ENCODE results near the gene IER5. TPM values are rescaled to one million over a fixed set of nuclear protein-coding genes. Genes with fewer than 3 reads are reported as not detected.

Gene IER5
- total and polyA plus RNA-seq, 2 of the 13 experiments (the other 11 are each of a cell fraction or from before 2014, with no cell fraction given) = 2.5 to 3.5 TPM

- no TSS peak for BruUV-seq (replicated peaks)
- Histone ChIP-seq H3K4me3 (replicated peaks in 1 of 3; ENCODE audit: insufficient read depth in 1 of 3, low read depth in 2 of 3, low read length in 3 of 3) (no peak overlapping the region), H3K9ac (ENCODE audit: insufficient read depth, low read depth, low read length) (no peak overlapping the region), H3K27ac (ENCODE audit: extremely low read length, insufficient read depth, low read length) (no peak overlapping the region), H3K79me2 (ENCODE audit: insufficient read depth, low read length) (no peaks in the 10 kb centered on the region), H3K36me3 (replicated peaks in 1 of 2; ENCODE audit: control insufficient read depth in 1 of 2, insufficient read depth in 2 of 2, low read length in 2 of 2) (no peaks in the 10 kb centered on the region), H3K9me3 (ENCODE audit: low read length) (no peaks in the 10 kb centered on the region), H3K4me1 (ENCODE audit: insufficient read depth, low read length) (peaks cover 39% of the 10 kb centered on the region), H3K4me2 (ENCODE audit: low read depth, low read length) (peak overlapping the region; percentile 46; the same call in 1 of the 2 replicates), H2AFZ (ENCODE audit: low read length) (no peak overlapping the region), H3K27me3 (ENCODE audit: control insufficient read depth in 1 of 2, insufficient read depth in 2 of 2, low read length in 2 of 2) (peaks cover 1 to 8% of the 10 kb centered on the region in 2 experiments; a peak in 1 of 5 replicates), H4K20me1 (ENCODE audit: insufficient read depth, low read length) (no peaks in the 10 kb centered on the region)
- TF ChIP-seq MBNL3 (CRISPR knock-in tag; conservative IDR thresholded peaks at IDR 0.05) (no peak), ARID2 (CRISPR knock-in tag; IDR thresholded peaks at IDR 0.05; ENCODE audit: borderline replicate concordance) (no peak), ZNF232 (CRISPR knock-in tag; IDR thresholded peaks at IDR 0.05; ENCODE audit: borderline replicate concordance) (no peak)
- no peak for ATAC-seq
- DNase-seq (ENCODE audit: low spot score) = no peak
- ChIA-PET CTCF (ENCODE audit: low intra/inter-chr PET ratio, low total read pairs) (no interaction called here), POLR2A (interaction anchor here (0.7 to 1.7 kb wide), 4 partner anchors 9 to 21 kb away, joined by 3 to 11 read pairs (median 6); no protein-coding TSS in a partner anchor)
- 75% methylated on average over 4 of the region's 4 CpGs for WGBS (ENCODE audit: low lambda C conversion rate)
- intact Hi-C loops (cut with micrococcal nuclease; ENCODE audit: unreplicated experiment) = no loop called here
- FAIRE-seq = no peak
- in situ Hi-C loops (cut with HindIII; ENCODE audit: extremely low pct_ligation_motif_present, low pct_unique_long_range_greater_than_20kb) = loop anchor here (25.0 kb wide), 1 partner anchor 614 kb away; the partner anchor contains the start of gene ACBD6
These were observed 37.8 kb downstream of the IER5 start for GRCh38 chr1:181126289-181126688.

- in situ Hi-C loops (cut with HindIII; ENCODE audit: extremely low pct_ligation_motif_present, low pct_unique_long_range_greater_than_20kb) = loop anchor here (25.0 kb wide), 1 partner anchor 615 kb away; the partner anchor contains the start of gene ACBD6
- BruUV-seq (replicated peaks) = no TSS peak
- H2AFZ ChIP-seq (ENCODE audit: low read length) = no peak overlapping the region
- no peaks in the 10 kb centered on the region for H3K79me2 ChIP-seq (ENCODE audit: insufficient read depth, low read length)
- peak overlapping the region; percentile 46 for H3K4me2 ChIP-seq (ENCODE audit: low read depth, low read length)
- peak; percentile 36 for DNase-seq (ENCODE audit: low spot score)
- ATAC-seq = peak; percentile 74
- peaks cover 1 to 4% of the 10 kb centered on the region in 2 experiments; a peak in 1 of 5 replicates for H3K27me3 ChIP-seq (ENCODE audit: control insufficient read depth in 1 of 2, insufficient read depth in 2 of 2, low read length in 2 of 2)
- ChIA-PET POLR2A (interaction anchor here (0.7 to 1.7 kb wide), 9 partner anchors 9 to 93 kb away, joined by 3 to 11 read pairs (median 4); partner anchors contain the start of genes IER5 and MR1), CTCF (ENCODE audit: low intra/inter-chr PET ratio, low total read pairs) (no interaction called here)
- no peak overlapping the region for H3K27ac ChIP-seq (ENCODE audit: extremely low read length, insufficient read depth, low read length)
- no peaks in the 10 kb centered on the region for H3K9me3 ChIP-seq (ENCODE audit: low read length)
- no peak overlapping the region for H3K9ac ChIP-seq (ENCODE audit: insufficient read depth, low read depth, low read length)
- intact Hi-C loops (cut with micrococcal nuclease; ENCODE audit: unreplicated experiment) = no loop called here
- FAIRE-seq = no peak
- 1% methylated on average over 10 of the region's 10 CpGs for WGBS (ENCODE audit: low lambda C conversion rate)
- H3K4me3 ChIP-seq (replicated peaks in 1 of 3; ENCODE audit: insufficient read depth in 1 of 3, low read depth in 2 of 3, low read length in 3 of 3) = peak overlapping the region in 1 of 3 experiments; percentile 1; a peak in 1 of 6 replicates
- no peaks in the 10 kb centered on the region for H3K36me3 ChIP-seq (replicated peaks in 1 of 2; ENCODE audit: control insufficient read depth in 1 of 2, insufficient read depth in 2 of 2, low read length in 2 of 2)
- peaks cover 46% of the 10 kb centered on the region for H3K4me1 ChIP-seq (ENCODE audit: insufficient read depth, low read length)
- no peaks in the 10 kb centered on the region for H4K20me1 ChIP-seq (ENCODE audit: insufficient read depth, low read length)
- TF ChIP-seq NFKB2 (CRISPR knock-in tag; IDR thresholded peaks at IDR 0.05; ENCODE audit: borderline replicate concordance) = no peak
- no peak for TF ChIP-seq ZFP36L2 (CRISPR knock-in tag; IDR thresholded peaks at IDR 0.05)
- TF ChIP-seq JUND (CRISPR knock-in tag; IDR thresholded peaks at IDR 0.05) = 0 out of 2 replicates have a peak, but pooled peaks have one; percentile 22
- no peak for TF ChIP-seq ELK4 (CRISPR knock-in tag; IDR thresholded peaks at IDR 0.05; ENCODE audit: borderline replicate concordance)
- TF ChIP-seq MXD4 (CRISPR knock-in tag; IDR thresholded peaks at IDR 0.05) = no peak
- no peak for TF ChIP-seq ZKSCAN5 (CRISPR knock-in tag; IDR thresholded peaks at IDR 0.05)
- no peak for TF ChIP-seq ATF7 (IDR thresholded peaks at IDR 0.05)
- TF ChIP-seq ATF7 (CRISPR knock-in tag; IDR thresholded peaks at IDR 0.05) = no peak
- TF ChIP-seq PHF20 (CRISPR knock-in tag; IDR thresholded peaks at IDR 0.05) = no peak
- TF ChIP-seq ATF5 (CRISPR knock-in tag; IDR thresholded peaks at IDR 0.05; ENCODE audit: low read depth) = no peak
- no peak for TF ChIP-seq ZNF556 (CRISPR knock-in tag; IDR thresholded peaks at IDR 0.05; ENCODE audit: borderline replicate concordance)
- no peak for TF ChIP-seq ZKSCAN1 (IDR thresholded peaks at IDR 0.05; ENCODE audit: low read length)
These were observed 38.5 kb downstream of the IER5 start for GRCh38 chr1:181126871-181127587.
